ENCODE measurements around the gene TMEM150A.

Gene TMEM150A

DNA sequence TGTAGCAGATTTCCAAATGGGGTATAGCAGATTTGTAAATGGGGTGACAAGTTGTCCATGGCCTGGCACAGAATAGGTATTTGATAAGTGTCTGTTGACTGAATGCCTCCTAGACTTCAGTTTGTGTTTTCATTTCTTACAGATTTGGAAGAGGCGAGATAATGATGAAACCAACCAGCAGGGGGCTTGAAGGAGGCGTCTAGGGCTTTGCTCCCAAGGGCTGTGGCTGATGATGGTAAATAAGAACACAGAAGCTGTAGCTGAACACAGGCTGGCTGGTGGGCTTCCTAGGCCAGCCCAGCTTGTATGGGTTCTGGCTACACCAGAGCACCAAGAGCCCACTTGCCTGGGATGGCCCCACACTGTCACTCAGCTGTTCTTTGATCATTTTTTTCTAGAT, 46.1 kb upstream of the TMEM150A start:
- Histone ChIP-seq H3K9me3 (no peaks in the 10 kb centered on the region), H3K4me1 (peaks cover 0 to 24% (median 3%) of the 10 kb centered on the region in 4 donors), H3K4me3 (no peak overlapping the region), H3K27me3 (no peaks in the 10 kb centered on the region), H3K36me3 (peaks cover 60 to 97% (median 89%) of the 10 kb centered on the region in 3 donors), H3K27ac (peak overlapping the region; percentile 28 to 46)
- DNase-seq, result no peak
- intact Hi-C loops (cut with DNase I; ENCODE audit: low total_unique reads), result loop anchor here (10.0 kb wide), 1 partner anchor 166 kb away; no protein-coding TSS in a partner anchor
- peak; percentile 14 to 21 for TF ChIP-seq CTCF (IDR thresholded peaks at IDR 0.05)

- Histone ChIP-seq H3K9me3 (no peaks in the 10 kb centered on the region), H3K27me3 (no peaks in the 10 kb centered on the region), H3K4me3 (no peak overlapping the region), H3K27ac (peak overlapping the region; percentile 28 to 46), H3K4me1 (peaks cover 0 to 24% (median 3%) of the 10 kb centered on the region in 4 donors), H3K36me3 (peaks cover 66 to 97% (median 89%) of the 10 kb centered on the region in 3 donors)
- no peak for DNase-seq
- no peak for TF ChIP-seq CTCF (IDR thresholded peaks at IDR 0.05)
- intact Hi-C loops (cut with DNase I; ENCODE audit: low total_unique reads), result loop anchor here (10.0 kb wide), 1 partner anchor 167 kb away; no protein-coding TSS in a partner anchor
These were observed 45.5 kb upstream of the TMEM150A start for GRCh38 chr2:85647823-85648526.

- no peaks in the 10 kb centered on the region for H3K27me3 ChIP-seq
- peaks cover 0 to 24% (median 3%) of the 10 kb centered on the region in 4 donors for H3K4me1 ChIP-seq
- H3K4me3 ChIP-seq, result no peak overlapping the region
- intact Hi-C loops (cut with DNase I; ENCODE audit: low total_unique reads), result loop anchor here (10.0 kb wide), 1 partner anchor 169 kb away; no protein-coding TSS in a partner anchor
- no peak for DNase-seq
- no peaks in the 10 kb centered on the region for H3K9me3 ChIP-seq
- no peak for TF ChIP-seq CTCF (IDR thresholded peaks at IDR 0.05)
- peaks cover 81 to 98% (median 97%) of the 10 kb centered on the region in 3 donors for H3K36me3 ChIP-seq
- no peak overlapping the region for H3K27ac ChIP-seq
These were observed 43.7 kb upstream of the TMEM150A start for GRCh38 chr2:85646166-85646565.

GRCh38 chr2:85644909-85645308, 42.4 kb upstream of the TMEM150A start:
- peaks cover 89 to 100% (median 96%) of the 10 kb centered on the region in 3 donors for H3K36me3 ChIP-seq
- H3K4me1 ChIP-seq, result peaks cover 0 to 17% (median 3%) of the 10 kb centered on the region in 4 donors
- no peaks in the 10 kb centered on the region for H3K9me3 ChIP-seq
- no peak for DNase-seq
- no peaks in the 10 kb centered on the region for H3K27me3 ChIP-seq
- no peak overlapping the region for H3K4me3 ChIP-seq
- intact Hi-C loops (cut with DNase I; ENCODE audit: low total_unique reads), result loop anchor here (10.0 kb wide), 1 partner anchor 170 kb away; no protein-coding TSS in a partner anchor
- TF ChIP-seq CTCF (IDR thresholded peaks at IDR 0.05), result no peak
- no peak overlapping the region for H3K27ac ChIP-seq

- TF ChIP-seq CTCF (IDR thresholded peaks at IDR 0.05), result no peak
- intact Hi-C loops (cut with DNase I; ENCODE audit: low total_unique reads), result loop anchor here (10.0 kb wide), 1 partner anchor 172 kb away; no protein-coding TSS in a partner anchor
- H3K4me3 ChIP-seq, result no peak overlapping the region
- no peaks in the 10 kb centered on the region for H3K9me3 ChIP-seq
- H3K4me1 ChIP-seq, result no peaks in the 10 kb centered on the region
- no peak overlapping the region for H3K27ac ChIP-seq
- peaks cover 90 to 100% (median 97%) of the 10 kb centered on the region in 3 donors for H3K36me3 ChIP-seq
- DNase-seq, result no peak
- no peaks in the 10 kb centered on the region for H3K27me3 ChIP-seq
These were observed 40.2 kb upstream of the TMEM150A start for GRCh38 chr2:85642725-85643124.
